HL-60 (cell line): ENCODE measurements around the gene WNT5B.

Experiments used
- GABPA ChIP-seq: IDR thresholded peaks from 2 replicates; pipeline ENCODE4 v1.6.1; 2012; ENCODE audit warnings: low read depth
- TF ChIP-seq, protein P1 (sequence below): IDR thresholded peaks from one replicate; pipeline ENCODE4 v1.5.1; 2011; ENCODE audit warnings: low read length, control low read depth, inconsistent platforms; ENCODE audit not compliant: insufficient read depth
- TF ChIP-seq, protein P2 (sequence below): IDR thresholded peaks from 2 replicates; pipeline ENCODE4 v1.6.1; 2012; ENCODE audit warnings: low read depth; ENCODE audit not compliant: insufficient replicate concordance

DNA sequence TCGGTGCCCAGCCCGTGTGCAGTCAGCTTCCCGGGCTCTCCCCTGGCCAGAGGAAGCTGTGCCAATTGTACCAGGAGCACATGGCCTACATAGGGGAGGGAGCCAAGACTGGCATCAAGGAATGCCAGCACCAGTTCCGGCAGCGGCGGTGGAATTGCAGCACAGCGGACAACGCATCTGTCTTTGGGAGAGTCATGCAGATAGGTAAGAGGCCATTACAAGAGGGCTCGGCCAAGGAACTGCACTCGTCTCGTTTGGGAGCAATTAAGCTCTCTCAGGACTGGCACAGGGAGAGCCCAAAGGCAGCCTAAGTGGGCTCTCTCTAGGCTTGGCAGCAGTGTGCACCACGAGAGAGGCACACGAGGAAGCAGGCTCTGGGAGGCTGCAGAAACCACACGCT is 3.7 kb downstream of the WNT5B start:
- TF ChIP-seq, protein P1, sequence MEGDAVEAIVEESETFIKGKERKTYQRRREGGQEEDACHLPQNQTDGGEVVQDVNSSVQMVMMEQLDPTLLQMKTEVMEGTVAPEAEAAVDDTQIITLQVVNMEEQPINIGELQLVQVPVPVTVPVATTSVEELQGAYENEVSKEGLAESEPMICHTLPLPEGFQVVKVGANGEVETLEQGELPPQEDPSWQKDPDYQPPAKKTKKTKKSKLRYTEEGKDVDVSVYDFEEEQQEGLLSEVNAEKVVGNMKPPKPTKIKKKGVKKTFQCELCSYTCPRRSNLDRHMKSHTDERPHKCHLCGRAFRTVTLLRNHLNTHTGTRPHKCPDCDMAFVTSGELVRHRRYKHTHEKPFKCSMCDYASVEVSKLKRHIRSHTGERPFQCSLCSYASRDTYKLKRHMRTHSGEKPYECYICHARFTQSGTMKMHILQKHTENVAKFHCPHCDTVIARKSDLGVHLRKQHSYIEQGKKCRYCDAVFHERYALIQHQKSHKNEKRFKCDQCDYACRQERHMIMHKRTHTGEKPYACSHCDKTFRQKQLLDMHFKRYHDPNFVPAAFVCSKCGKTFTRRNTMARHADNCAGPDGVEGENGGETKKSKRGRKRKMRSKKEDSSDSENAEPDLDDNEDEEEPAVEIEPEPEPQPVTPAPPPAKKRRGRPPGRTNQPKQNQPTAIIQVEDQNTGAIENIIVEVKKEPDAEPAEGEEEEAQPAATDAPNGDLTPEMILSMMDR, result no peak
- TF ChIP-seq, protein P2, sequence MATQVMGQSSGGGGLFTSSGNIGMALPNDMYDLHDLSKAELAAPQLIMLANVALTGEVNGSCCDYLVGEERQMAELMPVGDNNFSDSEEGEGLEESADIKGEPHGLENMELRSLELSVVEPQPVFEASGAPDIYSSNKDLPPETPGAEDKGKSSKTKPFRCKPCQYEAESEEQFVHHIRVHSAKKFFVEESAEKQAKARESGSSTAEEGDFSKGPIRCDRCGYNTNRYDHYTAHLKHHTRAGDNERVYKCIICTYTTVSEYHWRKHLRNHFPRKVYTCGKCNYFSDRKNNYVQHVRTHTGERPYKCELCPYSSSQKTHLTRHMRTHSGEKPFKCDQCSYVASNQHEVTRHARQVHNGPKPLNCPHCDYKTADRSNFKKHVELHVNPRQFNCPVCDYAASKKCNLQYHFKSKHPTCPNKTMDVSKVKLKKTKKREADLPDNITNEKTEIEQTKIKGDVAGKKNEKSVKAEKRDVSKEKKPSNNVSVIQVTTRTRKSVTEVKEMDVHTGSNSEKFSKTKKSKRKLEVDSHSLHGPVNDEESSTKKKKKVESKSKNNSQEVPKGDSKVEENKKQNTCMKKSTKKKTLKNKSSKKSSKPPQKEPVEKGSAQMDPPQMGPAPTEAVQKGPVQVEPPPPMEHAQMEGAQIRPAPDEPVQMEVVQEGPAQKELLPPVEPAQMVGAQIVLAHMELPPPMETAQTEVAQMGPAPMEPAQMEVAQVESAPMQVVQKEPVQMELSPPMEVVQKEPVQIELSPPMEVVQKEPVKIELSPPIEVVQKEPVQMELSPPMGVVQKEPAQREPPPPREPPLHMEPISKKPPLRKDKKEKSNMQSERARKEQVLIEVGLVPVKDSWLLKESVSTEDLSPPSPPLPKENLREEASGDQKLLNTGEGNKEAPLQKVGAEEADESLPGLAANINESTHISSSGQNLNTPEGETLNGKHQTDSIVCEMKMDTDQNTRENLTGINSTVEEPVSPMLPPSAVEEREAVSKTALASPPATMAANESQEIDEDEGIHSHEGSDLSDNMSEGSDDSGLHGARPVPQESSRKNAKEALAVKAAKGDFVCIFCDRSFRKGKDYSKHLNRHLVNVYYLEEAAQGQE, result no peak
- no peak for TF ChIP-seq GABPA
